SJCRH30 (cell line): Measurements from ENCODE around the gene LPIN3. TPM values are rescaled to one million over a fixed set of nuclear protein-coding genes. Genes with fewer than 3 reads are reported as not detected.
"Not testable (repeated sequence)": the region's sequence is repeated elsewhere in the genome, so short reads cannot be mapped to it uniquely, and the experiment has no call there.

Experiments
- DNase-seq, 2 experiments: peaks; one replicate each; pipeline ENCODE4 v3.0.0-alpha.2; 2015 to 2020
- H3K27ac ChIP-seq: fragments of 250-450 bp; sonication (Bioruptor Pico); 2 replicates; pipeline ENCODE4 v1.5.1; 2020; ENCODE audit warnings: mild to moderate bottlenecking, moderate library complexity
- H3K27me3 ChIP-seq: fragments of 250-450 bp; sonication (Bioruptor Pico); 2 replicates; pipeline ENCODE4 v1.5.1; 2020; ENCODE audit warnings: mild to moderate bottlenecking, moderate library complexity
- H3K36me3 ChIP-seq: fragments of 250-450 bp; sonication (Bioruptor Pico); 2 replicates; pipeline ENCODE4 v1.5.1; 2020; ENCODE audit warnings: mild to moderate bottlenecking, moderate library complexity
- H3K4me1 ChIP-seq: fragments of 250-450 bp; sonication (Bioruptor Pico); 2 replicates; pipeline ENCODE4 v1.5.1; 2020; ENCODE audit warnings: mild to moderate bottlenecking, moderate library complexity
- H3K4me3 ChIP-seq: fragments of 250-450 bp; sonication (Bioruptor Pico); 2 replicates; pipeline ENCODE4 v1.5.1; 2020; ENCODE audit warnings: mild to moderate bottlenecking, moderate library complexity
- H3K9me3 ChIP-seq: fragments of 250-450 bp; sonication (Bioruptor Pico); replicated peaks from 2 replicates; pipeline ENCODE4 v1.5.1; 2020; ENCODE audit warnings: mild to moderate bottlenecking, moderate library complexity
- total RNA-seq: library from RNA; depleted of rRNA; stranded (reverse); fragments of >200 nt; shearing (Covaris generic); gene quantifications from 2 replicates; pipeline ENCODE4 v1.2.3, GENCODE V29; 2014

Gene LPIN3
- total RNA-seq, 1 experiment from 2014 or later: 2.3 TPM

DNA sequence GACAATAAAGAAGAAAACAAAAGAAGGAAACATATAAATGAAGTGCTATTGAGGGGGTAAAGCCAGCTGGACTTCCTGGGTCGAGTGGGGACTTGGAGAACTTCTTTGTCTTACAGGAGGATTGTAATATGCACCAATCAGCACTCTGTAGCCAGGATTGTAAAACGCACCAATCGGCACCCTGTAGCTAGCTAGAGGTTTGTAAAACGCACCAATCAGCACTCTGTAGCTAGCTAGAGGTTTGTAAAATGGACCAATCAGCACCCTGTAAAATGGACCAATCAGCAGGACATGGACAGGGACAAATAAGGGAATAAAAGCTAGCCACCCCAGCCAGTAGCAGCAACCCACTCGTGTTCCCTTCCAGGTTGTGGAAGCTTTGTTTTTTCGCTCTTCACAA is 28.6 kb upstream of the LPIN3 start:
- not testable (repeated sequence) for H3K9me3 ChIP-seq, DNase-seq, H3K27me3 ChIP-seq, H3K4me3 ChIP-seq, H3K27ac ChIP-seq, H3K36me3 ChIP-seq
- H3K4me1 ChIP-seq: peaks cover 15% of the 10 kb centered on the region

- no peak overlapping the region for H3K27ac ChIP-seq
- peaks cover 19% of the 10 kb centered on the region for H3K4me1 ChIP-seq
- peak in 1 of 2 experiments; percentile 40 for DNase-seq
Observed at GRCh38 chr20:41314386-41314785, 26.2 kb upstream of the LPIN3 start.

DNA sequence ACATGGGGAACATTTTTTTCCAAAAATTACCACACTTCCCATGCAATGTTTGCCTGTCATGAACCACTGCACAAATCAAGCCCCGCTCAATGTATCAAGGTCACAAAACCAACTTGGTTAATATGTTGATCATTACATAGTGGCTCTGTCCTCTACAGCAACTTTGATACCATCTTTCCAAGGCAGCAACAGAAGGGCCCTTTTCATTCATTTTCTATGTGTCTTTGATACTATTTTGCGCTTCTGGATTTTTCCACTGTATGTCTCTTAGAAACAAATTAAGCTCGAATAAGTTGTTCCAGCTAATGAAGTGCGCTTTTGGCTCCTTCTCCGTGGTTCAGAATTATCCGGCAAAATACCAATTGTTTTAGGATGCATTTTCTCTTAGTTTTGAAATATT is 24.6 kb upstream of the LPIN3 start:
- H3K9me3 ChIP-seq: no peaks in the 10 kb centered on the region
- H3K27ac ChIP-seq: no peak overlapping the region
- H3K4me3 ChIP-seq: peak overlapping the region; percentile 83
- DNase-seq: no peak
- H3K36me3 ChIP-seq: no peaks in the 10 kb centered on the region; the same call in 1 of the 2 replicates
- peaks cover 19% of the 10 kb centered on the region for H3K4me1 ChIP-seq
- H3K27me3 ChIP-seq: no peaks in the 10 kb centered on the region

More at GRCh38 chr20:41314386-41314785, 26.2 kb upstream of the LPIN3 start:
- no peaks in the 10 kb centered on the region for H3K27me3 ChIP-seq
- H3K4me3 ChIP-seq: no peak overlapping the region
- no peaks in the 10 kb centered on the region for H3K9me3 ChIP-seq
- H3K36me3 ChIP-seq: no peaks in the 10 kb centered on the region; the same call in 1 of the 2 replicates

- Histone ChIP-seq H3K4me1 (peaks cover 19% of the 10 kb centered on the region), H3K9me3 (no peaks in the 10 kb centered on the region), H3K27me3 (no peaks in the 10 kb centered on the region), H3K4me3 (peak overlapping the region; percentile 83), H3K27ac (peak overlapping the region; percentile 51), H3K36me3 (no peaks in the 10 kb centered on the region)
- DNase-seq: peak; percentile 87 to 88
Observed at GRCh38 chr20:41316602-41317545, 23.7 kb upstream of the LPIN3 start.

- Histone ChIP-seq H3K9me3 (no peaks in the 10 kb centered on the region), H3K27me3 (no peaks in the 10 kb centered on the region), H3K4me3 (peak within 1 kb of the TSS; percentile 83), H3K4me1 (peaks cover 19% of the 10 kb centered on the region), H3K36me3 (no peaks in the 10 kb centered on the region), H3K27ac (peak within 1 kb of the TSS; percentile 51)
- peak; percentile 99 for DNase-seq
Observed at GRCh38 chr20:41317546-41318270, 22.9 kb upstream of the LPIN3 start, which contains the start of gene ZHX3. ZHX3 (minus strand) TSS chr20:41317731; CDS start chr20:41204916, 112,815 bp downstream.

- no peaks in the 10 kb centered on the region for H3K9me3 ChIP-seq
- H3K4me1 ChIP-seq: peaks cover 19% of the 10 kb centered on the region
- no peak overlapping the region for H3K27ac ChIP-seq
- H3K27me3 ChIP-seq: no peaks in the 10 kb centered on the region
- peak overlapping the region; percentile 83 for H3K4me3 ChIP-seq
- no peaks in the 10 kb centered on the region for H3K36me3 ChIP-seq
- no peak for DNase-seq
Observed at GRCh38 chr20:41318271-41318649, 22.4 kb upstream of the LPIN3 start.

- no peaks in the 10 kb centered on the region for H3K9me3 ChIP-seq
- H3K4me3 ChIP-seq: no peak overlapping the region
- no peaks in the 10 kb centered on the region for H3K36me3 ChIP-seq
- no peak for DNase-seq
- no peaks in the 10 kb centered on the region for H3K27me3 ChIP-seq
- H3K4me1 ChIP-seq: peaks cover 10% of the 10 kb centered on the region
- H3K27ac ChIP-seq: no peak overlapping the region
Observed at GRCh38 chr20:41320441-41320840, 20.2 kb upstream of the LPIN3 start.

DNA sequence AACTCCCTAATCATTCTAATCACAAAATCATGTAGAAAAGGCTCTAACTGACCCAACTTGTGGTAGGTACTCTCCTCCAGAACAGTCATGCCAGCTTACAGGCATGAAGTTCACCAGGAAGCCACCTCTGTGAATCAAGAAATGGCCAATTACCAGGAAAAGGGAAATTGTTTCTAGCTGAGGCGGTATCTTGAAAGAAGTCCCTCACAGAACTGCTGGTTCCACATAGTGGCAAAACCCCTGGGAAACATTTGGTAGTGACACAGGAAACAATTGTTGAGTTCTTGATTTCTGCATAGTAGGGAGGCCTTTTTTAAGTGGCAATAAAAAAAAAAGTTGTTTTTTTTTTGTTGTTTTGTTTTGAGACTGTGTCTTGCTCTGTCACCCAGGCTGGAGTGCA is 19.6 kb upstream of the LPIN3 start:
- Histone ChIP-seq H3K4me1 (peaks cover 9% of the 10 kb centered on the region), H3K4me3 (no peak overlapping the region)

DNA sequence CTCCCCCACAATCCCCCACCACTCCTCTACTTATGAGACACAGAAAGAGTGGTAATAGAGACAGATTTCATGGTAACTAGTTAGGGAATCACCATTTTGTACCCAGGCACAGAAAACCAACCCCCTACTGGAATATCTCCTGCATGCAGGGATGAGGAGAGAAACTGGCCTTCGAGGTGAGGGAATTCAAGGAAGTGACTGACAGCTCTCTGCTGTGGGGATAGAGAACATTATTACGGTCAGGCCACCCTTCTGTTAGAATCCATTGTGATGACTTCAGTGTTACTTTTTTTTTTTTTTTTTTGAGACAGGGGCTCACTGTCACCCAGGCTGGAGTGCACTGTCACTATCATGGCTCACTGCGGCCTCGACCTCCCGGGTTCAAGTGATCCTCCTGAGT is 13.4 kb upstream of the LPIN3 start:
- H3K4me3 ChIP-seq: no peak overlapping the region
- DNase-seq: no peak
- no peaks in the 10 kb centered on the region for H3K27me3 ChIP-seq
- no peaks in the 10 kb centered on the region for H3K9me3 ChIP-seq
- H3K27ac ChIP-seq: no peak overlapping the region
- H3K4me1 ChIP-seq: peaks cover 5% of the 10 kb centered on the region; the same call in 1 of the 2 replicates
- no peaks in the 10 kb centered on the region for H3K36me3 ChIP-seq

More for the DNA sequence above, 19.6 kb upstream of the LPIN3 start:
- no peak overlapping the region for H3K27ac ChIP-seq
- H3K27me3 ChIP-seq: no peaks in the 10 kb centered on the region
- H3K9me3 ChIP-seq: no peaks in the 10 kb centered on the region
- no peak for DNase-seq
- H3K36me3 ChIP-seq: no peaks in the 10 kb centered on the region

DNA sequence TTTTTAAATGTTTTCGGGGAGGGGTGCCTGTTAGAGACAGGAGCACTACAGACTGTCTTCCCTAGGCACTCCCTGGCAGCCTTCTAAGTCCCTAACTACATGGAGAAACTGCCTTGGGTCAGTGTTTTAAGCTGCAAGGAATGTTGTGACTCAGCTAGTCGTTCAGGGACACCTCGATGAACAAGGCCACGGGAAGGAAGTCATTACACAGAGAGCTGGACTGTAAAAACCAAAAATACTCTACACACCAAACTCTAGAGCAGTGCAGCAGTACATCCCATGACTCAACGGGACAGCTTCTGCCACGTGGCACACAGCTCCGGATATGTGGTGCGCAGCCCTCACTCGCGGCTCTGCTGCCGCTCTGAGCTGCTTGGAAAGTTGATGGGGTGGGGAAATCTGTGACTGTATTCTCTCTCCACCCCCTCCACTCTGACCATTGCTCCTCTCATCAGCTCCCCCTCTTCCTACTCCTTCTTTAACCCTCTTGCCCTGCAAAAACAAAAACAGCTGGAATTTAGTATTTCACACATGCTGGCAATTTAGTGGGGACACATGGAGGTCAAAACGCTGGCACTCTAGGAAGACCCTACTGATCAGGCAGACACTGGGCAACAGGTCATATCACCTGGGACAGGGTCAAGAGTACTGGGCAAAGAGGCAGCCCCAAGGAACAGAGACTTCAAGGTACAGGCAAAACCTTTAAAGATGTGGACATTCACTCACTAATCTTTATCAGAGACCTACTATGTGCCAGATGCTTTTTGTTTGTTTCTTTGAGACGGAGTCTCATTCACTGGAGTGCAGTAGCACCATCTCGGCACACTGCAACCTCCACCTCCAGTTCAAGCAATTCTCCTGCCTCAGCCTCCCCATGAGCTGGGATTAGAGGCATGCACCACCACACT is 10.9 kb upstream of the LPIN3 start:
- no peaks in the 10 kb centered on the region for H3K36me3 ChIP-seq
- peaks cover 5% of the 10 kb centered on the region; the same call in 1 of the 2 replicates for H3K4me1 ChIP-seq
- peak overlapping the region; percentile 3; the same call in 1 of the 2 replicates for H3K4me3 ChIP-seq
- peak; percentile 74 to 78 for DNase-seq
- no peaks in the 10 kb centered on the region for H3K9me3 ChIP-seq
- H3K27ac ChIP-seq: peak overlapping the region; percentile 15
- H3K27me3 ChIP-seq: no peaks in the 10 kb centered on the region

DNA sequence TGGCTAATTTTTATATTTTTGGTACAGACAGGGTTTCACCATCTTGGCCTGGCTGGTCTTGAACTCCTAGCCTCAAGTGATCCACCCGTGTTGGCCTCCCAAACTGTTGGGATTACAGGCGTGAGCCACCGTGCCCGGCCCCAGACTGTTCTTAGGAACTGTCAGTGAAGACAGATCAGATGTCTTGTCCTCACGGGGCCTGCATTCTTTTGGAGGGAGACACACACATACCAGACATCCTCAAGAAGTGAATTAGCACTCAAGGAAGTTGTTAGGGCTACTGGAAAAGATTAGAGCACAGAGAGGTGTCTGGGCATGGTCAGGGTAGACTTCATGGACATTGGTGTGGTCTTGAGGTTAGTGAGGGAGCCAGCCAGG is 10.3 kb upstream of the LPIN3 start:
- no peaks in the 10 kb centered on the region for H3K36me3 ChIP-seq
- no peak overlapping the region for H3K4me3 ChIP-seq
- peaks cover 5% of the 10 kb centered on the region; the same call in 1 of the 2 replicates for H3K4me1 ChIP-seq
- DNase-seq: no peak
- H3K9me3 ChIP-seq: no peaks in the 10 kb centered on the region
- no peak overlapping the region for H3K27ac ChIP-seq
- H3K27me3 ChIP-seq: no peaks in the 10 kb centered on the region

DNA sequence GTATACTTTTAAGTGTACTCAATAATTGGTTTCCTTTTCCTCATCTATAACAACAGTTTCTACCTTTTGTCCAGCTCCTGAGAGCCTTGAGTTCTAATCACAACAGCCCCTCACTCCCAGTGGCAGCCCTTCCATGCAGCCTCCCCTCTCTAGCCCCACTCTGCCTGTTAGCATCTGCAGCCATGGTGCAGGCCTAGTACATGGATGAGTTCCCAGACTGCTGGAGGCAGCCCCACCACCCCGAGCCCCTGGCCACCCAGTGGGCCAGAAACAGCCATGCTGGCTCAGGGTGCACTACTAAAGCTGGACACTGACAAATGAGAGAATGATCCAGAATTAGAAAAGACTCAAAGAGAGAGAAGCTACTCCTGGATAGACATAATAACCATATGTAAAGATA is 9.7 kb upstream of the LPIN3 start:
- DNase-seq: no peak
- peaks cover 5% of the 10 kb centered on the region; the same call in 1 of the 2 replicates for H3K4me1 ChIP-seq

GRCh38 chr20:41331731-41332130 is 8.9 kb upstream of the LPIN3 start:
- Histone ChIP-seq H3K27ac (no peak overlapping the region), H3K4me3 (no peak overlapping the region), H3K27me3 (no peaks in the 10 kb centered on the region), H3K4me1 (peaks cover 5% of the 10 kb centered on the region; the same call in 1 of the 2 replicates), H3K36me3 (no peaks in the 10 kb centered on the region), H3K9me3 (no peaks in the 10 kb centered on the region)
- DNase-seq: no peak

More for the DNA sequence above, 9.7 kb upstream of the LPIN3 start:
- Histone ChIP-seq H3K27ac (no peak overlapping the region), H3K36me3 (no peaks in the 10 kb centered on the region), H3K4me3 (no peak overlapping the region), H3K9me3 (no peaks in the 10 kb centered on the region), H3K27me3 (no peaks in the 10 kb centered on the region)

- no peaks in the 10 kb centered on the region for H3K36me3 ChIP-seq
- no peaks in the 10 kb centered on the region for H3K9me3 ChIP-seq
- H3K4me1 ChIP-seq: peaks cover 2% of the 10 kb centered on the region; the same call in 1 of the 2 replicates
- H3K27ac ChIP-seq: no peak overlapping the region
- no peak overlapping the region for H3K4me3 ChIP-seq
- H3K27me3 ChIP-seq: no peaks in the 10 kb centered on the region
- no peak for DNase-seq
Observed at GRCh38 chr20:41334036-41334435, 6.6 kb upstream of the LPIN3 start.
